Type B pancreatic cell (in vitro differentiated cells): Measurements from ENCODE around the gene GAB2. TPM values are rescaled to one million over a fixed set of nuclear protein-coding genes. Genes with fewer than 3 reads are reported as not detected.

Source experiments
- DNase-seq: peaks from one replicate; pipeline ENCODE4 v3.0.0; 2021; ENCODE audit warnings: mixed read lengths; ENCODE audit not compliant: unreplicated experiment; ENCODE audit errors: extremely low spot score
- H3K27ac Mint-ChIP-seq: 2 replicates; pipeline ENCODE4 v1.8.0; 2021; ENCODE audit warnings: mild to moderate bottlenecking, mixed read lengths
- H3K27me3 Mint-ChIP-seq: 2 replicates; pipeline ENCODE4 v1.8.0; 2021; ENCODE audit warnings: mixed read lengths
- H3K36me3 Mint-ChIP-seq: 2 replicates; pipeline ENCODE4 v1.8.0; 2021; ENCODE audit warnings: mixed read lengths
- H3K4me1 Mint-ChIP-seq: one replicate; pipeline ENCODE4 v1.8.0; 2021; ENCODE audit warnings: mixed read lengths; ENCODE audit not compliant: unreplicated experiment
- H3K4me3 Mint-ChIP-seq: 2 replicates; pipeline ENCODE4 v1.8.0; 2021; ENCODE audit warnings: mild to moderate bottlenecking, mixed read lengths
- H3K9me3 Mint-ChIP-seq: 2 replicates; pipeline ENCODE4 v1.8.0; 2021; ENCODE audit warnings: mixed read lengths
- CTCF ChIP-seq: fragments of 200-600 bp; sonication (generic); conservative IDR thresholded peaks from 2 replicates; pipeline ENCODE4 v1.5.0; 2021; ENCODE audit warnings: antibody characterized with exemption, mild to moderate bottlenecking
- total RNA-seq: library from RNA; stranded (reverse); gene quantifications from 2 replicates; pipeline ENCODE4 v1.2.1, GENCODE V29; 2021; ENCODE audit warnings: low replicate concordance

GAB2 gene
- total RNA-seq, 1 donor from 2014 or later, result 23.3 TPM

GRCh38 chr11:78379039-78379670 is 38.5 kb downstream of the GAB2 start:
- no peak for DNase-seq
- H3K27ac Mint-ChIP-seq, result peak overlapping the region; percentile 22
- H3K4me1 Mint-ChIP-seq, result peaks cover 26% of the 10 kb centered on the region
- H3K4me3 Mint-ChIP-seq, result peak overlapping the region; percentile 7
- TF ChIP-seq CTCF, result no peak
- H3K9me3 Mint-ChIP-seq, result peaks cover 6% of the 10 kb centered on the region
- no peaks in the 10 kb centered on the region for H3K27me3 Mint-ChIP-seq
- H3K36me3 Mint-ChIP-seq, result peaks cover 15% of the 10 kb centered on the region

DNA sequence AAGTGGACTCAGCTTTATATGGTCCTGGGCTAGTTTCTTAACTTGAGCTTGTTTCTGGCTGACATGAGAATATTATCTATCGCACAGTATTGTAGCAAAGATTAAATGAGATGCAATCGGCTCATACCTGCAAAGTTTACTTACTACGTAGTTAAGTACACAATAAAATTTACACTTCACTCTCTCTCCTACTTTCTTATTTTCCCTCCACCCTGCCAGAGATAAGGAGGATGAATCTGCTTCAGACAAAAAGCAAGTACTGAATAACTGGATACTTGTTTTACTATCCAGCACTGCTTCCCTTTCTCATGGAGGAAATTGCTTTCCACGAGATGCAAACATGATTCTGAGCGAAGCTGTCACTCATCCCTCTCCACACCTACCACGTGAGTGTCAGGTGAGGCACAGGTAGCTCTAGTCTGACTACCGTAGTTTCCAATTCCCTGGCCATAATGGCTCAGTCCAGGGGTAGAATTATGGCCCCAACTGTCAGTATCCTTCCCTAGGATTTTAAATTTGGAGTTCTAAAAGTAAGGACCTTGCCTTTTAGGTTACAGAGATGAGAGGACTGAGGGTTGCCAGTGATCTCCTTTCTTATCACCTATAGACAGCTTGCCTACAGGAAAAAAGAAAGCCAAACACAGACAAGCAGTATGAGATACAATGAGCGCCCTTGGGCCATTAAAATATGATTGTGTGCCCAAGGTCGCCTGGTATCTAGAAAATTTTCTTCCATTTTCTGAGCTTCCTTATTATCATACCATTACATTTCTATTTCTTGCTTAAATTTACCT is 39.8 kb downstream of the GAB2 start:
- peak overlapping the region; percentile 16 for H3K4me3 Mint-ChIP-seq
- H3K9me3 Mint-ChIP-seq, result peaks cover 6% of the 10 kb centered on the region
- no peaks in the 10 kb centered on the region for H3K27me3 Mint-ChIP-seq
- peak overlapping the region; percentile 77 for H3K27ac Mint-ChIP-seq
- H3K36me3 Mint-ChIP-seq, result peaks cover 9% of the 10 kb centered on the region
- TF ChIP-seq CTCF, result no peak
- peaks cover 26% of the 10 kb centered on the region for H3K4me1 Mint-ChIP-seq
- no peak for DNase-seq

DNA sequence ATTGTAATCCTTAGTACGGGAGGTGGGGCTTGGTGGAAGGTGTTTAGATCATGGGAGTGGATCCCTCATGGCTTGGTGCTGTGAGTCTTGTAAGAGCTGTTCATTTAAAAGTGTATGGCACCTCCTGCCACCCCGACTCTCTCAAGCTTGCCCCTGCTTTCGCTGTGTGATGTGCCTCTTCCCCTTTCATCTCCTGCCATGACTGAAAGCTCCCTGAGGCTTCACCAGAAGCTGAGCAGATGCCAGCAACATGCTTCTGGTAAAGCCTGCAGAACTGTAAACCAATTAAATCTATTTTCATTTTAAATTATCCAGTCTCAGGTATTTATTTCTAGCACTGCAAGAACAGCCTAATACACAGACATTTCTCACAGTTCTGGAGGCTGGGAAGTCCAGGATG is 40.8 kb downstream of the GAB2 start:
- H3K4me1 Mint-ChIP-seq, result peaks cover 28% of the 10 kb centered on the region
- no peak for DNase-seq
- no peaks in the 10 kb centered on the region for H3K27me3 Mint-ChIP-seq
- TF ChIP-seq CTCF, result no peak
- no peak overlapping the region for H3K27ac Mint-ChIP-seq
- no peak overlapping the region for H3K4me3 Mint-ChIP-seq
- H3K9me3 Mint-ChIP-seq, result peaks cover 6% of the 10 kb centered on the region
- H3K36me3 Mint-ChIP-seq, result peaks cover 9% of the 10 kb centered on the region

GRCh38 chr11:78374917-78375316 is 42.7 kb downstream of the GAB2 start:
- no peaks in the 10 kb centered on the region for H3K27me3 Mint-ChIP-seq
- H3K4me1 Mint-ChIP-seq, result peaks cover 26% of the 10 kb centered on the region
- H3K4me3 Mint-ChIP-seq, result no peak overlapping the region
- H3K36me3 Mint-ChIP-seq, result peaks cover 9% of the 10 kb centered on the region
- TF ChIP-seq CTCF, result no peak
- H3K27ac Mint-ChIP-seq, result no peak overlapping the region
- H3K9me3 Mint-ChIP-seq, result peaks cover 6% of the 10 kb centered on the region
- no peak for DNase-seq

- H3K27ac Mint-ChIP-seq, result no peak overlapping the region
- peaks cover 18% of the 10 kb centered on the region for H3K4me1 Mint-ChIP-seq
- H3K27me3 Mint-ChIP-seq, result no peaks in the 10 kb centered on the region
- H3K9me3 Mint-ChIP-seq, result peaks cover 6% of the 10 kb centered on the region
- no peak for TF ChIP-seq CTCF
- no peak overlapping the region for H3K4me3 Mint-ChIP-seq
- H3K36me3 Mint-ChIP-seq, result peaks cover 8% of the 10 kb centered on the region
- no peak for DNase-seq
These were observed 43.9 kb downstream of the GAB2 start for GRCh38 chr11:78373689-78374088.
